Measurements from ENCODE around the gene NEDD4L.

NEDD4L gene

GRCh38 chr18:58218117-58218516 is 174.1 kb downstream of the NEDD4L start:
- no peak for DNase-seq

GRCh38 chr18:58221060-58221725 is 177.2 kb downstream of the NEDD4L start:
- no peak for DNase-seq

DNA sequence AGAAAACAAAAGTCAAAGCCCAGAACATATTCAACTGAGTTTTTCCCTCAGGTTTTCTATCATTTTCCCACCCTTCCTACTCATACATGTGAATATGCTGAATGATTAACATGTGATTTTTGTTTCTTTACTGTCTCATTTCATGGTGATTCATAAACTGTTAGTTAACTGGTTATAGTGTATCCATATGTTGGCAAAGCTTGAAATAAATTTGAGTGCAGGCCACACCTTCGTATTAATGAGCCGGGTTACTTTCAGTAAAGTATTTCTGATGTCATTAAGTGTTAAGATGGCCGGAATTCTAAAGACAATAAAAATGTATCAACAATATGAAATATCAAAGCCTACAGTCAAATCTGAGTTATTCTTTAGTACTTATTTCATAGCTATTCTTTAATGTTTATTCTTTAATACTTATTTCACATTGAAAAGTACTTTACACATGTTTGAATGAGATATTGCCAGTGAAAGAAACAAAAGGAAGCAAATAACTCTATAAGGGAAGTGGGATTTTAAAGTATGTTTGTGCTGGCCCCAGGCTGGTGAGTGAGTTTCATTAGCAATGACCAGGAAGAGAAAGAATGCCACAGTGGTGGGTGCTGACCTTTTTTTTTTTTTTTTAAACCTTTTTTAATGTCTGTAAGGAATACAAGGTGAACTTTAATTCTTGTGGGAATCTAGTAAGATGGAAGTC is 178.6 kb downstream of the NEDD4L start:
- no peak for DNase-seq

- DNase-seq, result no peak
These were observed 179.8 kb downstream of the NEDD4L start for GRCh38 chr18:58223717-58224424.

DNA sequence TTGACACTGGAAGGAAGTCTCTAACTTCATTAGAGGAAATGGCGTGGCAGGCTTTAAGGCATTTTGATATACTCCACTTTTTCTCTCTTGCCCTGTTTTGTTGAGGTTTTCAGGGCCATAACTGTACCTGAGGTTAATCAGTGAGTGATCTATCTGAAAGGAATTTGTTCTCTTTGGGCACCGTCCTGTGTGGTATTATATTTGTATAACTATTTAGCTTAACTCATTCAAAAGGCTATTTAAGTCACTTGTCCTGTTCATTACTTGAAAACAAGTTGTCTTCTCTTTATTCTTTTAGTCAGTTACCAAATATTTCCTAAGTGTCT is 180.4 kb downstream of the NEDD4L start:
- no peak for DNase-seq

GRCh38 chr18:58225101-58225500 is 181.1 kb downstream of the NEDD4L start:
- no peak for DNase-seq

DNA sequence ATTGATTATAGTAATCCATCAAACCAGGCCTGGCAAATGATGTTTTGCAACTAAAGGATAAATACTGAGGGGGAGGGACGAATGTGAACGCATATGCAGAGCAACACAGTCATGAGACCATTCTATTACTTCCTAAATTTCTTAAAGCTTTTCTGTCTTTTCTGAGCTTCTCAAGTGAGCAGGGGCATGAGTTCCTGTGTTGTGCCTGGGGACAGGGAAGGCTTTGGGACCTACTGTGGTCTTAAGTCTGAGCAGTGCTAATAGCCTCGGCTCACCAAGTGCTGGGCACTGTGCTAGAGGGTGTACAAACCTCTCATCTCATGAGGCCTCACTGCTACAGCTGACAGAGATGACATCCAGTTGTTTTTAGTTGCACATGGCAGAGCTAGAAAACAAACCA is 182.4 kb downstream of the NEDD4L start:
- no peak for DNase-seq

- no peak for DNase-seq
These were observed 183.4 kb downstream of the NEDD4L start for GRCh38 chr18:58227361-58227930.

DNA sequence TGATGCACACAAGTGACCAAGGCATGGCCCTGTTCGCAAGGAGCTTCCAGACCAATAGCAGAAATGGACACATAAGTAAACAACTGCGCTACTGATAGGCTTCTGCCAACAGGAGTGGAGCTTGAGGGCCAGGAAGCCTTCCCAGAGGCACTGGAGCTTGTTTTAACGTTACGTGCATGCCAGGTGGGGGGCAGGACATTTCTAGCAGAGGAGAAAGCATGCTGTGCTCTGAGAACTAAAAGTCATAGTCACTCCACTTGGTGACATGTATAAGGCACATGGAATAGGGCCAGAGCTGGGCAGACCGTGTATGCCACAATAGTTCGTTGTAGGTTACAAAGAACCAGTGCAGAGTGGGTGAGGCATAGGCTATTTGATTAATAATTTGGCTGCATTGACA is 184.2 kb downstream of the NEDD4L start:
- no peak for DNase-seq

DNA sequence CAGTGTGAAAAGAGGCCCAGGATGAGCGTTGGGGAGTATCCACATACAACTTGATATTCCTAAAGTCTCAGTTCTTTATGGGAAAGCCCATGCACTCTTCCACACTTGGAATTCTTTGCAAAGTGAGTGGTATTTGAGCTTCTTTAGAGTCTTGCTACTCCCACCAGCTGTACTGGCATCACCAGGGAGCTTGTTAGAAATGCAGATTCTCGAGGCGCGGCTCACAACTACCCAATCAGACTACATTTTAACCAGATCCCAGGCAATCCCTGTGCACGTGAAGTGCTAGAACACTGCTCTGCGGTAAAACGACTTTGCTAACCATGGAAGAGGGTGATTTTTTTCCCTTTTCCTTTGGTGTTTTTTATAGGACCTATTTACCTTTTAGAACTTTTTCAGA is 184.7 kb downstream of the NEDD4L start:
- no peak for DNase-seq

DNA sequence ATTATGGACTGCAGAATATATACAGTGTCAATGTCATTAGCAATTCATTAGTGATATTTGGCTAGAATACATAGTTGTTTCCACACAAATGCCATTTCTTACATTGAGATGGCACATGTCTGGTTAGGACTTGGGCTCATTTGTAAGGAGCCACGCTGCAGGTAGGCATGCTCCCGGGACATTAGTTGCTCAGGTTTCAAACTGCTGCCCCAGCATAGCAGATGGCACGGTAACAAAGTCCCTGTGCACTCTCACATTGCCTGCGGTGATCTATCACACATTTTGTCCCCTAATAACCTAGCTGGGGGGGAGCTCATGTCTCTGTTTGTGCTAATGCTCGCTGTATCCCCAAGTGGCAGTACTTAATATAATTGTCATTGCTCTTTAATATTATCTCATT is 185.1 kb downstream of the NEDD4L start:
- DNase-seq, result no peak

- no peak for DNase-seq
These were observed 186.6 kb downstream of the NEDD4L start for GRCh38 chr18:58230438-58231179.

GRCh38 chr18:58231930-58232329 is 187.9 kb downstream of the NEDD4L start:
- DNase-seq, result no peak

GRCh38 chr18:58232668-58233067 is 188.6 kb downstream of the NEDD4L start:
- DNase-seq, result no peak

- DNase-seq, result no peak
These were observed 190.3 kb downstream of the NEDD4L start for GRCh38 chr18:58234359-58234741.

GRCh38 chr18:58235001-58235436 is 191.0 kb downstream of the NEDD4L start:
- DNase-seq, result no peak

DNA sequence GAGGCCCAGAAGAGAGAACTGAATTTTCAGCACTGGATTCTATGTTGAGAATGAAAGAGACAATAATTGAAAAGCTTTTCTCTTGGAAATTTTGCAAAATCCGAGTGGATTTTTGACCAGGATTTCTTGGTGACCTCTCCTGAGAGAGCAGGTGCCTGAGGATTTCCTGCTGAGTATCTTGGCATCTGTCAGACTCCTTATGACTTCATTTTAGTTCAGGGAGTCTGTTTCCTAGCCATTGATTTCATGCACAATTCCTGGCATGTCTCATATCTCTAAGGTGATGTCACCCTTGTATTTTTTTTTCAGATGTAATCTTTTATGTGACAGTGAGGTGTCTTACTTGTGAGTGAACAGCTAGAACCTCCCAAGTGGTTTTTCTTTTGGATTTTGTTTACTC is 195.9 kb downstream of the NEDD4L start:
- DNase-seq, result no peak

DNA sequence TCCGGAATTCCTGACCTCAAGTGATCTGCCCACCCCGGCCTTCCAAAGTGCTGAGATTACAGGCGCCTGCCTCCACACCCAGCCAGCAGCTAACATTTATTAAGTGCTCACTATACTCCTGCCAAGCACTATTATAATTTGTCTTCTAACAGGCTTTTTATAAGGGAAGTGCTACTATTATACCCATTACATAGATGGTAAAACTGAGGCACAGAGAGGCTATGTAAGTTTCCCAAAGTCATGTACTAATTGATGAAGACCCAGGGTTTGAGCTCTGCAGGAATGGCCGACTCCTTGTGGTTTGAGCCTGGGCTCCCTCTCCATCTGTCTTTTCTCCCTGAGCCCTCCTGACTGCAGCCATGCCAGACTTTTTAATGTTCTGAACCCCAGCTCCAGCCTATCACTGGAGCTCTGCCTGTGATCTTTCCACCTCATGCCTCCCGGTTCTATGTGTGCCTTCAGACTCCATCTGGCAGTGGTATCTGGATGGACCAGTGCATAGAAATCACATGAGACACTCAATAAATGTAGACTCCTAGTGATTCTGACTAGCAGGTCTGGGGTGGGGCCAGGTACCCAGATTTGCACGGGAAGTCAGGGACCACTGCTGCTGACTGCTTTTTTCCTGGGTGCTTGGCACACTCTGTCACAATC is 197.1 kb downstream of the NEDD4L start:
- no peak for DNase-seq

DNA sequence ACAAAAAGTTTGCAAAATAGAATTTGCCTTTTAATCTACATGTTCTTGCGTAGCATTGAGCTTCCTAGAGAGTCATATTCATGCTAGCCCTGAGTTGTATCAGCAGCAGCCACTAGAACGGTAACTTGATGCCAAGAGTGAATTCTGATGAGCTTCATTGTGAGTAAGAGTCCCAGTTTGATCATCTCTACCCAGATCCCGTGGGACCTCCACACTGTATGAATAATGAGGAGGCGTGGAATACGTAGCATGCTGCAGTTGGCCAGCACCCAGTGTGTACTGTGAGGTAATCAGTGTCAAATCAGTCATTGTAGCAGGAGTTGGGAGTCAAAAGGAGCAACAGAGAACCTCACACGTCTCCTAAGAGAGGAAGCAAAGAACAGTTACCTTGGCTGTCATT is 197.9 kb downstream of the NEDD4L start:
- no peak for DNase-seq

- no peak for DNase-seq
These were observed 198.4 kb downstream of the NEDD4L start for GRCh38 chr18:58242435-58242834.

DNA sequence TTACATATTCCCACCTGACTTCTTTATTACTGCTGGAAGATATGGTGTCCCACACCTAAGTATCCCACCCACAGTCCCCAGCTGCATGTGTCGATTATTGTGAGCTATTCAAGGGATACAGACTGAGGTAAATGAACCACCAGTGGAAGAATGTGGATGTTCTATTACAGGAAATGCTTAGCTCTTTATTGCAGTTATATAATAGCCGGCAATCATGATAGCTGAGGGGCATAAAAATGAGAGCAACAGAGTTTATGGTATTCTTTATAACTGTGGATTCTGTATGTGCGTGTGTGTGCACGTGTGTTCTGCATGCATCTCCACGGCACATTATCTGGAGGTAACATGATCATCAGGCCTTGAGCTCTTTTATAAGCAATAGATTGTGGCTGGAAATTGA is 198.9 kb downstream of the NEDD4L start:
- DNase-seq, result no peak

DNA sequence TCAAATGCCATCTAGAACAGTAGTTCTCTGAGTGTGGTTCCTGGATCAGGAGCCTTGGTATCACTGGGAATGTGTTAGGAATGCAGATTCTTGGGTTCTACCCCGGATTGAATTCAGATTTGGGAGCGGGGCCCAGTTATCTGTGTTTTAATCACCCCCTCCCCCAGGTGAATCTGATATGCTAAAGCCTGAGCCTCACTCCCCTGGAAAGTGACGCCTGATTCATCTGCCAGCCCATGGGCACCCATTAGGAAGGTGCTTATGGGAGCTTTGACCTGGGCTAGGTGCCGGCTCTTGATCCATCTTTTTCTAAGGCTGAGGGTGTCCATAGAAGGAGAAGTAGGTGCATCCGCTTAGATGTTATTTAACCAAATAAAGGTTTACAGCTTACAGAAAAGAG is 199.4 kb downstream of the NEDD4L start:
- no peak for DNase-seq

DNA sequence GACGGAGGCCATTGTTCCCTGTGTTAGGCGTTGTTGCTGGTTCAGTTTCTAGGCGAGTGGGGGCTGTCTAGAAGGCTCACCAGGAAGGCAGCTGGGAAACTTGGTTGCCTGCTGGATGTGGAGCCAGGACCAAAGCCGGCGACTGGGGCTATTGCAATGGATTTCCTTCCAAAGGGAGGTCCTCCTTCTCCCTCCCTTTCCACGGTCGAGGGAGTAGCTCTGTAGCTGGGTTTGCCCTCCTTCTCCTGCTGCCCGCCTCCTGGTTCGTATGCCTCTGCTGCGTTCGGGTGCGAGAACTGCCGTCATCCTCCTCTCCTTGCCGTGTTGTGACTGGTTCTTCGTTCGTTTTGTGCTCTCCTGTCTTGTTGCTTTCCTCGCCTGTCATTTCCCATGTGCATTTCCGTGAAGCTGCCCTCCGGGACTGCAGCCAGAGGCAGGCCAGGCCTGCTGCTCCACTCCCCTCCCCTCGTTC is 203.4 kb downstream of the NEDD4L start:
- DNase-seq, result no peak
